Limb (tissue), 2 donors: ENCODE results near the gene GIPR.
"Not testable (repeated sequence)": the region's sequence is repeated elsewhere in the genome, so short reads cannot be mapped to it uniquely, and the experiment has no call there.

Experiments
- DNase-seq, 2 donors: peaks; one replicate each; pipeline ENCODE4 v3.0.0-alpha.2; 2016; ENCODE audit errors: extremely low spot score in 2 of 2

GIPR gene, protein sequence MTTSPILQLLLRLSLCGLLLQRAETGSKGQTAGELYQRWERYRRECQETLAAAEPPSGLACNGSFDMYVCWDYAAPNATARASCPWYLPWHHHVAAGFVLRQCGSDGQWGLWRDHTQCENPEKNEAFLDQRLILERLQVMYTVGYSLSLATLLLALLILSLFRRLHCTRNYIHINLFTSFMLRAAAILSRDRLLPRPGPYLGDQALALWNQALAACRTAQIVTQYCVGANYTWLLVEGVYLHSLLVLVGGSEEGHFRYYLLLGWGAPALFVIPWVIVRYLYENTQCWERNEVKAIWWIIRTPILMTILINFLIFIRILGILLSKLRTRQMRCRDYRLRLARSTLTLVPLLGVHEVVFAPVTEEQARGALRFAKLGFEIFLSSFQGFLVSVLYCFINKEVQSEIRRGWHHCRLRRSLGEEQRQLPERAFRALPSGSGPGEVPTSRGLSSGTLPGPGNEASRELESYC

DNA sequence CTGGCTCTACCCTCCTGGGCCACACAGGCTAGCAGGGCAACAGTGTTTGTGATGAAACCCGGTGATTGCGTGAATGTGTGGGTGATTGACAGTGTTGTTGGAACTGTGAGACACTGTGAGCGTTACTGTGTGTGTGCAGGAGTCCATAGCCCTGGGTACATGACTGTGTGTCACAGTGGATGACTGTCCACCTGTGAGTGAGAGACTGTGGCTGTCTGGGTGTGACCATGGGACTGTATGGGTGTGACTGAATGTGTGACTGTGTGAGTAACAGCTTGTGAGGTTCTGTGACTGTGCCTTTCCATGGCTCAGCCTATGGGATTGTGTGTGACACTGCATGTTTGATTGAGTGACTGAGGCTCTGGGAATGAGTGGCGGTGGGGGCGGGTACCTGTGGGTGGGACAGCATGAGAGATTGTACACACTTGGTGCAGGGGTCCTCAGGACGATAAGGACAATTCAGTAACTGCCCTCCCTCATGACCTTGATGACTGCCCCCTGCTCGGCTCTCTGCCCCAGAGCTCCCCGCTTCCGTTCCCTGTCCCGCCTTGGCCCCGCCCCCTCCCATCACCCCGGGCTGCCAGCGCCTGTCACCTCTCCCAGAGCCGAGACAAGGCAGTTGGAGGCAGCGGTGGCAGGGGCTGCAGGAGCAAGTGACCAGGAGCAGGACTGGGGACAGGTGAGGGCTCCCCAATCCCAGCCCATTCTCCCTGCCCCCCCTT lies at the start of gene GIPR:
Gene GIPR, plus strand, starts transcription at position 602 of the 722 bp plus-strand sequence. CDS start 1,300 bp downstream, outside the sequence.
- DNase-seq: peak in 1 of 2 donors; percentile 34

GRCh38 chr19:45621389-45621788 lies 46.6 kb upstream of the GIPR start:
- no peak for DNase-seq

GRCh38 chr19:45621976-45622503 lies 46.0 kb upstream of the GIPR start:
- DNase-seq: no peak

DNA sequence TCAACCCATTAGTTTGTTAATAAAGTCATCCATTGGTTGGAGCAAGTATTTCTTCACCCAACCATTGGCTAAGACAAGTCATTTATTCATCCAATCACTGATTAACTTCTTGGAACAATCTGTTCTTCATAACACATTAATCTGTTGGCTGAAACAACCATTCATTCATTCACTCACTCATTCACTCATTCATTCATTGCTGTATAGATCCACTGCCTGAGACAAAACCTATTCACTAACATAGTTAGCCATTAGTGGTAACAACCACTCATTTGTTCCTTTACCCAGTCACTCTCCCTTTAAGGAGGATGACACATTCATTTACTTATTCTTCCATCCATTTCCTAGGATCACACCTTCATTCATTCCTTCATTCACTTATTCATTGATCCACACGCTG lies 44.0 kb upstream of the GIPR start:
- DNase-seq: no peak

GRCh38 chr19:45628219-45628618 lies 39.8 kb upstream of the GIPR start:
- DNase-seq: not testable (repeated sequence)

GRCh38 chr19:45629704-45630103 lies 38.3 kb upstream of the GIPR start:
- no peak for DNase-seq

- DNase-seq: no peak
Measured at GRCh38 chr19:45630463-45630862, 37.6 kb upstream of the GIPR start.

GRCh38 chr19:45632468-45633196 lies 35.4 kb upstream of the GIPR start:
- DNase-seq: peak; percentile 30 to 83

DNA sequence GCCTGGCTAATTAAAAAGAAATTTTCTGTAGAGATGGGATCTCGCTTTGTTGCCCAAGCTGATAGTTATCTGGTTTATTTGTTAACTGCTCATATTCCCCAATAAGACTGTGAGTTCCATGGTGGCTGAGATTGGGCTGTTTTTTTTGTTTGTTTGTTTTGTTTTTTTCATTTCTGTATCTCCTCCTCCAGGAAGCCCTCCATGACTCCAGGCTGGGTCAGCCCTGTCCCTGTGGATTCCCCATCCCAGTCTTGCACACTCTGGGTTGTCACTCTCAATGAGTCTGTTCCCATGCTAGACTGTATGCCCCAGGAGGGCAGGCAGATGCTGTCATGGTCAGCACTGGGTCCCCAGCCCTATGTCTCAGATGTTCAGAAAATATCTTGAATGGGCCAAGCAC lies 31.7 kb upstream of the GIPR start:
- DNase-seq: no peak

GRCh38 chr19:45636902-45637301 lies 31.1 kb upstream of the GIPR start:
- no peak for DNase-seq

DNA sequence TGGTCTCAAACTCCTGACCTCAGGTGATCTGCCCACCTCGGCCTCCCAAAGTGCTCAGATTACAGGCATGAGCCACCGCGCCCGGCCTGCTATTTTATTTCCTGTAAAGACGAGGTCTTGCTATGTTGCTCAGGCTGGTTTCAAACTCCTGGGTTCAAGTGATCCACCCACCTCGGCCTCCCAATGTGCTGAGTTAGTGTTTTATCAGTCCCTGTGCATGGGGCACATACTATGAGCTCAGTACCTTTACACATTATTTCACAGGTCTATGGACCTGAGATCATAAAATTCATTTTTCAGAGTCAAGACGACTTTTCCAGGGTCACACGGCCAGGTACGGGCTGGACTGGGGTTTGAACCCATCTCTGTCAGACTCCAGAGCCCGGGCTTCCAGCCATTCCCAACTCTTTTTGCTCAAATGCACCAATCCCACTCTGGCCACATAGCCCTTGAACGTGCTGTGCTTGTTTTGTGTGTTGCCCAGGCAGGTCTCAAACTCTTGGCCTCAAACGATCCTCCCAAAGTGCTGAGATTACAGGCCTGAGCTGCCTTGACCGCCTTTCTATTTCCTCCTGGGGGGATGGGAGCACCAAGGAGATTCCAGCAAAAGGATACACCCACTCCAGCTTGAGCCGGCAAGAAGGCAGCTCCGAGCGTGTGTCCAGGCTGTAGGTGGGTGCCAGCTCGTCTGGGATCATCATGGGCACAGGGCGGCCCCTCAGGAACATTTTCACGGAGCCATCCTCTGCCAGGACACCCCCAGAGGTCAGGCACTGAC lies 29.9 kb upstream of the GIPR start:
- DNase-seq: no peak

GRCh38 chr19:45638930-45639729 lies 28.9 kb upstream of the GIPR start, which contains the start of gene EML2:
Gene EML2 (minus strand): TSS chr19:45639397. CDS start chr19:45639376, 21 bp downstream.
- DNase-seq: peak; percentile 25 to 73

GRCh38 chr19:45640849-45641273 lies 27.2 kb upstream of the GIPR start:
- no peak for DNase-seq

- peak; percentile 13 to 60 for DNase-seq
Measured at GRCh38 chr19:45641274-45642105, 26.5 kb upstream of the GIPR start.

GRCh38 chr19:45643024-45643926 lies 24.7 kb upstream of the GIPR start:
- peak; percentile 81 to 95 for DNase-seq

- no peak for DNase-seq
Measured at GRCh38 chr19:45643927-45644771, 23.9 kb upstream of the GIPR start.

DNA sequence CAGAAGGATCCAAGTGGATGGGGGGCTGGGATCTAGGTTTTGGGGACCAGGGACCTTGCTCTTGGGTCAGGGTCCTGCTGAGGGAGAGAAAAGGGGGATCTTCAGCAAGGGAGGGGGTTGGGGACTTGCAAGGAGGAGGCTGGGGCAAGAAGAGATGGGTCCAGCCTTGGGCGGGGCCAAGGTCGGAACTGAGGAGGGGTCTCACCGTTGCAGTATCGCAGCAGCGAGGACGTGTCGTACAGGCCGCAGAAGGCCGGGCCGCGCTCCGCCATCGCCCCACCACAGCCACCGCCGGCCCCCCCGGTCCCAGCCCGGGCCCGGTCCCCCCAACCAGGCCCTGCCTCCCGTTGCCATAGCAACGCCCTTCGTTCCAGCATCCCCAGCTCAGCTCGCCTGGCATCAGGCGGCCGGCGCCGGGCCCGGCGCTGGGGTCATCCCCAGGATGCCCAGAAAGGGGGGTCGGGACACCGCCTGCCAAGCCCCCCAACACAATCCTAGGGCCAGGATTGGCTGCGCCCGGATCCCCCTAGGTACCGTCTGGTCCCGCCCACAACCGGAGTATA lies 22.9 kb upstream of the GIPR start:
- no peak for DNase-seq
